Loucy (cell line): ENCODE measurements around the gene SYNE3.

Source experiments
- H2AFZ ChIP-seq: fragments of 200-600 bp; sonication (generic); 2 replicates; pipeline ENCODE4 v1.6.0; 2016; ENCODE audit warnings: antibody characterized with exemption, mild to moderate bottlenecking, low read length, moderate library complexity
- H3F3A ChIP-seq: fragments of 200-600 bp; 2 replicates; pipeline ENCODE4 v1.6.0; 2016; ENCODE audit warnings: antibody characterized with exemption, low read depth, mild to moderate bottlenecking
- H3K27me3 ChIP-seq: fragments of 200-600 bp; sonication (generic); 2 replicates; pipeline ENCODE4 v1.6.1; 2014; ENCODE audit warnings: low read length, mild to moderate bottlenecking; ENCODE audit not compliant: insufficient read depth, poor library complexity, severe bottlenecking
- H3K36me3 ChIP-seq: fragments of 200-600 bp; sonication (generic); 2 replicates; pipeline ENCODE4 v1.6.1; 2016; ENCODE audit warnings: low read length; ENCODE audit not compliant: insufficient read depth
- H3K4me1 ChIP-seq: fragments of 200-600 bp; sonication (generic); 2 replicates; pipeline ENCODE4 v1.5.1; 2014; ENCODE audit warnings: low read length, mild to moderate bottlenecking; ENCODE audit not compliant: insufficient read depth, poor library complexity, severe bottlenecking
- H3K4me2 ChIP-seq: fragments of 200-600 bp; sonication (generic); 2 replicates; pipeline ENCODE4 v1.6.0; 2014; ENCODE audit warnings: antibody characterized with exemption, low read length, low read depth, mild to moderate bottlenecking; ENCODE audit not compliant: poor library complexity, severe bottlenecking
- H3K4me3 ChIP-seq: fragments of 200-600 bp; sonication (generic); 2 replicates; pipeline ENCODE4 v1.5.1; 2014; ENCODE audit warnings: low read length, mild to moderate bottlenecking, mixed read lengths; ENCODE audit not compliant: poor library complexity, severe bottlenecking
- H3K79me2 ChIP-seq: fragments of 200-600 bp; sonication (generic); 2 replicates; pipeline ENCODE4 v1.6.1; 2014; ENCODE audit warnings: low read length; ENCODE audit not compliant: insufficient read depth
- H3K9ac ChIP-seq: fragments of 200-600 bp; sonication (generic); 2 replicates; pipeline ENCODE4 v1.6.0; 2014; ENCODE audit warnings: mild to moderate bottlenecking, low read depth, low read length, moderate library complexity; ENCODE audit not compliant: poor library complexity, severe bottlenecking
- H3K9me2 ChIP-seq: fragments of 200-600 bp; sonication (generic); replicated peaks from 2 replicates; pipeline ENCODE4 v1.6.1; 2016; ENCODE audit warnings: low read depth, low read length, mixed read lengths
- H3K9me3 ChIP-seq: fragments of 200-600 bp; sonication (generic); 2 replicates; pipeline ENCODE4 v1.6.1; 2014; ENCODE audit warnings: mild to moderate bottlenecking, antibody characterized with exemption, low read length, low read depth; ENCODE audit not compliant: insufficient read depth
- H4K20me1 ChIP-seq: fragments of 200-600 bp; sonication (generic); 2 replicates; pipeline ENCODE4 v1.6.0; 2014; ENCODE audit warnings: antibody characterized with exemption, low read length, mild to moderate bottlenecking; ENCODE audit not compliant: insufficient read depth, poor library complexity, severe bottlenecking
- CTCF ChIP-seq: fragments of 200-600 bp; sonication (generic); conservative IDR thresholded peaks from 2 replicates; pipeline ENCODE4 v1.5.1; 2014; ENCODE audit warnings: mild to moderate bottlenecking, antibody characterized with exemption, low read length
- EZH2phosphoT487 ChIP-seq: fragments of 200-600 bp; IDR thresholded peaks from 2 replicates; pipeline ENCODE4 v1.6.1; 2018; ENCODE audit warnings: antibody characterized with exemption, mild to moderate bottlenecking, moderate library complexity, borderline replicate concordance

SYNE3 gene

GRCh38 chr14:95502381-95502950 lies 14.0 kb downstream of the SYNE3 start:
- no peaks in the 10 kb centered on the region for H3F3A ChIP-seq
- H3K79me2 ChIP-seq, result no peaks in the 10 kb centered on the region
- no peak overlapping the region for H3K4me2 ChIP-seq
- no peaks in the 10 kb centered on the region for H3K27me3 ChIP-seq
- H3K4me3 ChIP-seq, result no peak overlapping the region
- no peaks in the 10 kb centered on the region for H3K36me3 ChIP-seq
- H3K9me2 ChIP-seq, result no peaks in the 10 kb centered on the region
- peaks cover 10% of the 10 kb centered on the region for H3K4me1 ChIP-seq
- TF ChIP-seq CTCF, result no peak
- no peak for TF ChIP-seq EZH2phosphoT487
- H2AFZ ChIP-seq, result no peak overlapping the region
- no peaks in the 10 kb centered on the region for H4K20me1 ChIP-seq
- no peak overlapping the region for H3K9ac ChIP-seq
- H3K9me3 ChIP-seq, result no peaks in the 10 kb centered on the region

- Histone ChIP-seq H3K9ac (no peak overlapping the region), H4K20me1 (no peaks in the 10 kb centered on the region), H2AFZ (no peak overlapping the region), H3K27me3 (no peaks in the 10 kb centered on the region), H3K9me3 (no peaks in the 10 kb centered on the region), H3K4me3 (no peak overlapping the region), H3K36me3 (no peaks in the 10 kb centered on the region), H3K79me2 (no peaks in the 10 kb centered on the region), H3K4me1 (peaks cover 11% of the 10 kb centered on the region), H3F3A (no peaks in the 10 kb centered on the region), H3K4me2 (no peak overlapping the region), H3K9me2 (no peaks in the 10 kb centered on the region)
- TF ChIP-seq CTCF, result no peak
- TF ChIP-seq EZH2phosphoT487, result no peak
These were observed 15.6 kb downstream of the SYNE3 start for GRCh38 chr14:95500772-95501401.

- TF ChIP-seq EZH2phosphoT487, result no peak
- no peak for TF ChIP-seq CTCF
- no peaks in the 10 kb centered on the region for H3K9me3 ChIP-seq
- peaks cover 17% of the 10 kb centered on the region for H3K4me1 ChIP-seq
- no peak overlapping the region for H3K4me3 ChIP-seq
- no peak overlapping the region for H2AFZ ChIP-seq
- H3K79me2 ChIP-seq, result no peaks in the 10 kb centered on the region
- no peak overlapping the region for H3K9ac ChIP-seq
- H4K20me1 ChIP-seq, result no peaks in the 10 kb centered on the region
- H3F3A ChIP-seq, result no peaks in the 10 kb centered on the region
- no peak overlapping the region for H3K4me2 ChIP-seq
- no peaks in the 10 kb centered on the region for H3K36me3 ChIP-seq
- no peaks in the 10 kb centered on the region for H3K9me2 ChIP-seq
- no peaks in the 10 kb centered on the region for H3K27me3 ChIP-seq
These were observed 16.2 kb downstream of the SYNE3 start for GRCh38 chr14:95500201-95500681.
